ENCODE measurements around the gene ZNF675.

DNA sequence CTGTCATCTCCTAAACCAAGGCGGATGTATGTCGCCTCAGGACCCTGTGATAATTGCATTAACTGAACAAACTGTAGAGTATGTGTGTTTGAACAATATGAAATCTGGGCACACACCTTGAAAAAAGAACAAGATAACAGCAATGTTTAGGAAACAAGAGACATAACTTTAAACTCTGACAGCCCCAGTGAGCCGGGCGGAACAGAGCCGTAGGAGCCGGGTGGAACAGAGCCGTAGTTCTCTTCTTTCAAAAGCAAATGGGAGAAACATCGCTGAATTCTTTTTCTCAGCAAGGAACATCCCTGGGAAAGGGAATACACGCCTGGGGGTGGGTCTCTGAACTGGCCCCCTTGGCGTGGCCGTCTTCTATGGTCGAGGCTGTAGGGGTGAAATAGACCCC lies 31.8 kb upstream of the ZNF675 start:
- no peak for TF ChIP-seq POLR2AphosphoS5 (IDR thresholded peaks at IDR 0.05)
- no peak for TF ChIP-seq POLR2A (IDR thresholded peaks at IDR 0.05)

All from prostate gland (tissue), 1 donor.